ENCODE results near the gene BRCC3. TPM values are rescaled to one million over a fixed set of nuclear protein-coding genes. Genes with fewer than 3 reads are reported as not detected.
A peak's percentile ranks its signal among the peaks of the same experiment; 100 is the strongest.

The BRCC3 gene
- total and polyA plus RNA-seq, 4 donors: 7.8 to 12.2 (median 10.1) TPM

GRCh38 chrX:155026420-155026726 lies 44.9 kb upstream of the BRCC3 start (continued):
- TF ChIP-seq, protein P1, sequence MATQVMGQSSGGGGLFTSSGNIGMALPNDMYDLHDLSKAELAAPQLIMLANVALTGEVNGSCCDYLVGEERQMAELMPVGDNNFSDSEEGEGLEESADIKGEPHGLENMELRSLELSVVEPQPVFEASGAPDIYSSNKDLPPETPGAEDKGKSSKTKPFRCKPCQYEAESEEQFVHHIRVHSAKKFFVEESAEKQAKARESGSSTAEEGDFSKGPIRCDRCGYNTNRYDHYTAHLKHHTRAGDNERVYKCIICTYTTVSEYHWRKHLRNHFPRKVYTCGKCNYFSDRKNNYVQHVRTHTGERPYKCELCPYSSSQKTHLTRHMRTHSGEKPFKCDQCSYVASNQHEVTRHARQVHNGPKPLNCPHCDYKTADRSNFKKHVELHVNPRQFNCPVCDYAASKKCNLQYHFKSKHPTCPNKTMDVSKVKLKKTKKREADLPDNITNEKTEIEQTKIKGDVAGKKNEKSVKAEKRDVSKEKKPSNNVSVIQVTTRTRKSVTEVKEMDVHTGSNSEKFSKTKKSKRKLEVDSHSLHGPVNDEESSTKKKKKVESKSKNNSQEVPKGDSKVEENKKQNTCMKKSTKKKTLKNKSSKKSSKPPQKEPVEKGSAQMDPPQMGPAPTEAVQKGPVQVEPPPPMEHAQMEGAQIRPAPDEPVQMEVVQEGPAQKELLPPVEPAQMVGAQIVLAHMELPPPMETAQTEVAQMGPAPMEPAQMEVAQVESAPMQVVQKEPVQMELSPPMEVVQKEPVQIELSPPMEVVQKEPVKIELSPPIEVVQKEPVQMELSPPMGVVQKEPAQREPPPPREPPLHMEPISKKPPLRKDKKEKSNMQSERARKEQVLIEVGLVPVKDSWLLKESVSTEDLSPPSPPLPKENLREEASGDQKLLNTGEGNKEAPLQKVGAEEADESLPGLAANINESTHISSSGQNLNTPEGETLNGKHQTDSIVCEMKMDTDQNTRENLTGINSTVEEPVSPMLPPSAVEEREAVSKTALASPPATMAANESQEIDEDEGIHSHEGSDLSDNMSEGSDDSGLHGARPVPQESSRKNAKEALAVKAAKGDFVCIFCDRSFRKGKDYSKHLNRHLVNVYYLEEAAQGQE (IDR thresholded peaks at IDR 0.05): peak; percentile 35
- peak; percentile 20 for TF ChIP-seq FOXA2 (IDR thresholded peaks at IDR 0.05)

DNA sequence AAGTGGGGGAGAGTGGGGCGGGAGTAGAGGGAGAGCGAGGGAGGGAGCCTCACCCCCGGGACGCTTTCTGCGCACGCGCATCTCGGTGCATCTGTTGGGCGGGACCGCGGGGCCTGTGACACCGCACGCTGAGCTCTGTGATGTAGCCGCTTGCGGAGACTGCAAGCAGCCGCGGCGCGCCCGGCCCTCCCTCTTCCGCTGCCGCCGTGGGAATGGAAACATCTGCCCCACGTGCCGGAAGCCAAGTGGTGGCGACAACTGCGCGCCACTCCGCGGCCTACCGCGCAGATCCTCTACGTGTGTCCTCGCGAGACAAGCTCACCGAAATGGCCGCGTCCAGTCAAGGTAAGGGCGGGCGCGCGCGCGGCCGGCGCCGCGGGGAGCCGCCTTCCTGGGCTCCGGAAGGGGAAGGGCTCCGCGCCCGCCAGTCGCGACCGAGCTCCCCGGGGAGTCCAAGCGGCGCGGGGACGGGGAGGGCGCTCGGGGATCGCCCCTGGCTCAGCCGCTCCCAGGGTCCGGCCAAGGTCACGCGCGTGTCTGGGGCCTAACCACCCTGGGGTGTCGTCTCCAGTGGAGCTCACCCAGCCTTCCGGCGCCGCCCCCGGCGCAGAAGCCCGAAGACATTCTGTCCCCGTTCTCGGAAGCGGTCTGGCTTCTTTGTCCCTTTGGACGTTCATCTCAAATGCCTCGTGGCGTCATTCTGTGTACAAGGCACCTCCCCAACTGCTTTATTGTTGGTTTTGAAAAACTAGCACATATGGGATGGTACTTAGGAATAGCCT lies 44.4 kb upstream of the BRCC3 start, which contains the start of gene FUNDC2:
FUNDC2 (plus strand) TSS at position 118 of the 782 bp plus-strand sequence; CDS start at position 213, 95 bp downstream.
- under 1% methylated on average over 80 of the region's 82 CpGs for WGBS

More for the DNA sequence above, 44.4 kb upstream of the BRCC3 start, which contains the start of gene FUNDC2:
- no peaks in the 10 kb centered on the region for H3K9me3 ChIP-seq (ENCODE audit: control insufficient read depth in 4 of 4, low read length in 3 of 4)
- peaks cover 0 to 9% (median 4%) of the 10 kb centered on the region in 4 donors for H3K4me1 ChIP-seq (ENCODE audit: control insufficient read depth in 4 of 4, insufficient read depth in 4 of 4, low read length in 3 of 4)
- no peaks in the 10 kb centered on the region for H3K36me3 ChIP-seq (ENCODE audit: control insufficient read depth in 4 of 4, insufficient read depth in 3 of 4, low read depth in 1 of 4, low read length in 3 of 4)
- H3K27me3 ChIP-seq (ENCODE audit: control insufficient read depth in 4 of 4, insufficient read depth in 4 of 4, low read length in 3 of 4): no peaks in the 10 kb centered on the region
- peak in 1 of 2 donors; percentile 78 for TF ChIP-seq GABPA (IDR thresholded peaks at IDR 0.05 in 1 of 2, conservative IDR thresholded peaks at IDR 0.05 in 1 of 2)
- peak; percentile 82 for TF ChIP-seq YY1 (IDR thresholded peaks at IDR 0.05)
- no peak for TF ChIP-seq FOXA2 (IDR thresholded peaks at IDR 0.05)
- TF ChIP-seq, protein P2, sequence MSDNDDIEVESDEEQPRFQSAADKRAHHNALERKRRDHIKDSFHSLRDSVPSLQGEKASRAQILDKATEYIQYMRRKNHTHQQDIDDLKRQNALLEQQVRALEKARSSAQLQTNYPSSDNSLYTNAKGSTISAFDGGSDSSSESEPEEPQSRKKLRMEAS (IDR thresholded peaks at IDR 0.05): peak; percentile 34
- TF ChIP-seq, protein P3, sequence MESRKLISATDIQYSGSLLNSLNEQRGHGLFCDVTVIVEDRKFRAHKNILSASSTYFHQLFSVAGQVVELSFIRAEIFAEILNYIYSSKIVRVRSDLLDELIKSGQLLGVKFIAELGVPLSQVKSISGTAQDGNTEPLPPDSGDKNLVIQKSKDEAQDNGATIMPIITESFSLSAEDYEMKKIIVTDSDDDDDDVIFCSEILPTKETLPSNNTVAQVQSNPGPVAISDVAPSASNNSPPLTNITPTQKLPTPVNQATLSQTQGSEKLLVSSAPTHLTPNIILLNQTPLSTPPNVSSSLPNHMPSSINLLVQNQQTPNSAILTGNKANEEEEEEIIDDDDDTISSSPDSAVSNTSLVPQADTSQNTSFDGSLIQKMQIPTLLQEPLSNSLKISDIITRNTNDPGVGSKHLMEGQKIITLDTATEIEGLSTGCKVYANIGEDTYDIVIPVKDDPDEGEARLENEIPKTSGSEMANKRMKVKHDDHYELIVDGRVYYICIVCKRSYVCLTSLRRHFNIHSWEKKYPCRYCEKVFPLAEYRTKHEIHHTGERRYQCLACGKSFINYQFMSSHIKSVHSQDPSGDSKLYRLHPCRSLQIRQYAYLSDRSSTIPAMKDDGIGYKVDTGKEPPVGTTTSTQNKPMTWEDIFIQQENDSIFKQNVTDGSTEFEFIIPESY (IDR thresholded peaks at IDR 0.05): peak; percentile 96
- no peak for TF ChIP-seq HNF4G (IDR thresholded peaks at IDR 0.05)
- TF ChIP-seq, protein P4, sequence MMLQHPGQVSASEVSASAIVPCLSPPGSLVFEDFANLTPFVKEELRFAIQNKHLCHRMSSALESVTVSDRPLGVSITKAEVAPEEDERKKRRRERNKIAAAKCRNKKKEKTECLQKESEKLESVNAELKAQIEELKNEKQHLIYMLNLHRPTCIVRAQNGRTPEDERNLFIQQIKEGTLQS (IDR thresholded peaks at IDR 0.05): no peak
- TF ChIP-seq NR2F2 (IDR thresholded peaks at IDR 0.05): peak; percentile 12
- peak; percentile 20 for TF ChIP-seq SP1 (IDR thresholded peaks at IDR 0.05)
- TF ChIP-seq RAD21 (IDR thresholded peaks at IDR 0.05): no peak
- TF ChIP-seq, protein P1 (IDR thresholded peaks at IDR 0.05): peak; percentile 8
- TF ChIP-seq FOXA1 (IDR thresholded peaks at IDR 0.05): peak; percentile 7
- no peak for TF ChIP-seq HNF4A (conservative IDR thresholded peaks at IDR 0.05)
- TF ChIP-seq, protein P5, sequence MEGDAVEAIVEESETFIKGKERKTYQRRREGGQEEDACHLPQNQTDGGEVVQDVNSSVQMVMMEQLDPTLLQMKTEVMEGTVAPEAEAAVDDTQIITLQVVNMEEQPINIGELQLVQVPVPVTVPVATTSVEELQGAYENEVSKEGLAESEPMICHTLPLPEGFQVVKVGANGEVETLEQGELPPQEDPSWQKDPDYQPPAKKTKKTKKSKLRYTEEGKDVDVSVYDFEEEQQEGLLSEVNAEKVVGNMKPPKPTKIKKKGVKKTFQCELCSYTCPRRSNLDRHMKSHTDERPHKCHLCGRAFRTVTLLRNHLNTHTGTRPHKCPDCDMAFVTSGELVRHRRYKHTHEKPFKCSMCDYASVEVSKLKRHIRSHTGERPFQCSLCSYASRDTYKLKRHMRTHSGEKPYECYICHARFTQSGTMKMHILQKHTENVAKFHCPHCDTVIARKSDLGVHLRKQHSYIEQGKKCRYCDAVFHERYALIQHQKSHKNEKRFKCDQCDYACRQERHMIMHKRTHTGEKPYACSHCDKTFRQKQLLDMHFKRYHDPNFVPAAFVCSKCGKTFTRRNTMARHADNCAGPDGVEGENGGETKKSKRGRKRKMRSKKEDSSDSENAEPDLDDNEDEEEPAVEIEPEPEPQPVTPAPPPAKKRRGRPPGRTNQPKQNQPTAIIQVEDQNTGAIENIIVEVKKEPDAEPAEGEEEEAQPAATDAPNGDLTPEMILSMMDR (IDR thresholded peaks at IDR 0.05; ENCODE audit: low read depth, low read length, missing input control): no peak
- TF ChIP-seq TAF1 (conservative IDR thresholded peaks at IDR 0.05): no peak
- TF ChIP-seq EGR1 (IDR thresholded peaks at IDR 0.05; ENCODE audit: low read depth in 2 of 2): no peak
- peak in 1 of 2 donors; percentile 12 for TF ChIP-seq RXRA (IDR thresholded peaks at IDR 0.05)
- TF ChIP-seq JUND (IDR thresholded peaks at IDR 0.05): no peak
- peak within 1 kb of the TSS; percentile 83 to 89 for H3K27ac ChIP-seq (ENCODE audit: low read depth in 1 of 2, low read length in 2 of 2)
- peak within 1 kb of the TSS; percentile 60 to 81 (median 70) for H3K4me3 ChIP-seq (ENCODE audit: low read depth in 1 of 3, low read length in 3 of 3)
- peak; percentile 88 for DNase-seq (ENCODE audit: low spot score)
- H3K9ac ChIP-seq (ENCODE audit: low read depth in 1 of 2, low read length in 2 of 2): peak within 1 kb of the TSS; percentile 45 to 92

Measured in liver (tissue), 9 donors.